SK-N-MC (cell line): ENCODE measurements around the gene CAPN15.

Experiments used
- EZH2 ChIP-seq: fragments of 200-600 bp; sonication (generic); IDR thresholded peaks from one replicate; pipeline ENCODE4 v1.6.1; 2017; ENCODE audit warnings: antibody characterized with exemption
- POLR2AphosphoS5 ChIP-seq: IDR thresholded peaks from 2 replicates; pipeline ENCODE4 v1.6.1; 2012; ENCODE audit warnings: mild to moderate bottlenecking, low read depth, low read length, borderline replicate concordance

DNA sequence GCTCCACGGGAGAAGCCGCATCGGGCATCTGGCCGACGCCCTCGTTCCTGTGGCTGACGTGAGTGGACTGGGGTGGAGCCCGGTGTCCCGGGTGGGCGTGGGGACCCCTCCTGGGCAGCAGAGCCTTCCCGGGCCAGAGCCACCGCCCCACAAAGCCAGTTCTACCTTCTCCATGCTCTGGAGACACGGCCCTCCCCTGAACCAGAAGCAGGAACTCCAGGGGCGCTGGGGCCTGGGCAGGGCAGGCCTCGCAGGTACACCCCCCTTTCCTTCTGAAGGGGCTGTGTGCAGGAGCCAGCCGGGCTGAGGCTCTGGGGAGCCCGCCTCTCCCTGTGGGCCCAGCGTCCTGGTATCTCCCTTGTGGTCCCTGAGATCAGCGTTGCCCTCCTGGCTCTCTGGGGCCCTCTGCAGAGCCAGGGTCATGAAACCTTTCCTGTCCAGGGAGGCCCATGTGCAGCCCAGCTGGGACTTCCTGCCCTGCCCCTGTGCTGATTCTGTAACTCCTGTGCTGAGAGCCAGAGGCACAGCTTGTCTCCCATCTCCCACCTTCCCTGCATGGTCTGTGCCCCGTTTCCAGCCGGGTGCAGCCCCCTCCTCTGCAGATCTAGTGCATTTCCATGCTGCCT lies 48.8 kb downstream of the CAPN15 start:
- no peak for TF ChIP-seq EZH2
- TF ChIP-seq POLR2AphosphoS5: no peak; the same call in 1 of the 2 replicates
